ENCODE measurements around the gene RBKS. TPM values are rescaled to one million over a fixed set of nuclear protein-coding genes. Genes with fewer than 3 reads are reported as not detected.

Gene RBKS
- total RNA-seq, 2 experiments from 2014 or later: 5.1 to 5.4 TPM

GRCh38 chr2:27796791-27797765 is 93.1 kb downstream of the RBKS start:
- no peaks in the 10 kb centered on the region for H3K9me3 Mint-ChIP-seq
- no peak overlapping the region for H3K4me3 Mint-ChIP-seq
- H3K36me3 Mint-ChIP-seq: peaks cover 1% of the 10 kb centered on the region
- no peak for DNase-seq
- H3K4me1 Mint-ChIP-seq: peaks cover 2% of the 10 kb centered on the region
- peak overlapping the region; percentile 51 for H3K27ac Mint-ChIP-seq
- H3K27me3 Mint-ChIP-seq: no peaks in the 10 kb centered on the region

DNA sequence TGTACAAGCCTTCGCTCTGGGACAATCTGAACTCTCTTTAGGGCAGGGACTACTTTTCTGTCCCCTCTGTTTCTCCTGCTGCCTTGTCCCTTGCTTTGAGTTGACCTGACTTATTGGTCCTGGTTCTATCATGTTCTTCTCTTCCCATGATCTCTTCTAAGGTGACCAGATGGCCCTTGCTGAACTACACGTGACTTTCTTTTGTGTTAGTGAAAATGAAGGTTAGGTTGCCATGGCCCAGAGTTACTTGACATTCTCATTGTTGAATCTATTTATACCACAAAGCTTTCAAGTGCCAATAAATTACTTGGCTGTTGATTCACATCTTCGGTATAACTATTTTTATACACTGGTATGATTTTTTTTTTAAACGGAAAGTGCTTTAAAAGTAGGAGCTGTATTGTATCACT is 94.3 kb downstream of the RBKS start:
- no peak for DNase-seq
- H3K4me1 Mint-ChIP-seq: peaks cover 2% of the 10 kb centered on the region
- no peaks in the 10 kb centered on the region for H3K27me3 Mint-ChIP-seq
- H3K36me3 Mint-ChIP-seq: peaks cover 1% of the 10 kb centered on the region
- H3K27ac Mint-ChIP-seq: no peak overlapping the region
- H3K4me3 Mint-ChIP-seq: no peak overlapping the region
- H3K9me3 Mint-ChIP-seq: no peaks in the 10 kb centered on the region

- no peaks in the 10 kb centered on the region for H3K27me3 Mint-ChIP-seq
- peaks cover 2% of the 10 kb centered on the region for H3K4me1 Mint-ChIP-seq
- H3K4me3 Mint-ChIP-seq: no peak overlapping the region
- no peak for DNase-seq
- peaks cover 1% of the 10 kb centered on the region for H3K36me3 Mint-ChIP-seq
- no peaks in the 10 kb centered on the region for H3K9me3 Mint-ChIP-seq
- peak overlapping the region; percentile 17 for H3K27ac Mint-ChIP-seq
Measured at GRCh38 chr2:27795093-27795834, 94.9 kb downstream of the RBKS start.

- H3K27me3 Mint-ChIP-seq: no peaks in the 10 kb centered on the region
- H3K9me3 Mint-ChIP-seq: no peaks in the 10 kb centered on the region
- H3K36me3 Mint-ChIP-seq: peaks cover 1% of the 10 kb centered on the region
- H3K4me3 Mint-ChIP-seq: no peak overlapping the region
- H3K27ac Mint-ChIP-seq: no peak overlapping the region
- DNase-seq: no peak
- H3K4me1 Mint-ChIP-seq: peaks cover 2% of the 10 kb centered on the region
Measured at GRCh38 chr2:27792759-27793158, 97.4 kb downstream of the RBKS start.

GRCh38 chr2:27790796-27791195 is 99.4 kb downstream of the RBKS start:
- no peak overlapping the region for H3K27ac Mint-ChIP-seq
- no peak overlapping the region for H3K4me3 Mint-ChIP-seq
- H3K36me3 Mint-ChIP-seq: no peaks in the 10 kb centered on the region
- no peaks in the 10 kb centered on the region for H3K27me3 Mint-ChIP-seq
- DNase-seq: no peak
- no peaks in the 10 kb centered on the region for H3K9me3 Mint-ChIP-seq
- H3K4me1 Mint-ChIP-seq: peaks cover 2% of the 10 kb centered on the region

DNA sequence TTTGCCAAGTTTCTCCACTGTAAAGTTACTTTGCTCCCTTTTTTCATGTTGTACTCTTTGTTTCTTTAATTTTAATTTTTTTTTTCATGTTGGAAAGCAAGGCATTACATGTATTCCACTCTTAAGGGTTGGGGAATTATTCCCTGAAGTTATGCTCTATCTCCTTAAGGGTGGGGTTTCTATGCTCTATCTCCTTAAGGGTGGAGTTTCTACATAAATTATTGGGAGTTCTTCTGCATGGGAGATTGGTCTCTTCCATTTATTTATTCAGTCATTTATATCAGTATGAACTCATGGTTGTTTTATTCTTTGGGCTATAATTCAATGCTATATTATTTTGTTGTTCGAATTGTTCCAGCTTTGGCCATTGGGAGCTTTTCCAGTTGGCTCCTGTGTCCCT is 107.5 kb downstream of the RBKS start:
- Mint-ChIP-seq H3K27ac (no peak overlapping the region), H3K27me3 (no peaks in the 10 kb centered on the region)

DNA sequence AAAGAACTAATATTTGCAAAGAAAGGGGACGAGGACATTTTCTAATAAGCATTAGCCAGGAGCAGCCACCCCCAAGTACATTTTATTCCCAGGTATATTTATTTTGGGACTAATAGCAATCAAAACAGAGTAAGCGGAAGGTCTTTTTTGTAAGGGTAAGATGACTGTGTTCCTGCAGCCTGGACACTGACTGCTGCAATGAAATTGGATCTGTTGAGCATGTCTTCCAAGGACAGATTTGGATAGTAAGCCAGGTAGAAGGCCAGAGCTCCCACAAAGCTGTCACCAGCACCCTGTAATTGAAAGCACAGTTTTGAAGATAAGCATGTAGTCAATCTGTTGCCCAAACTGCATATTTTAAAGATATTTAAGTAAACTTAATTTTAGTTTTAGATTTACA is 108.7 kb downstream of the RBKS start:
- H3K36me3 Mint-ChIP-seq: peaks cover 27% of the 10 kb centered on the region
- no peak overlapping the region for H3K4me3 Mint-ChIP-seq
- peaks cover 26% of the 10 kb centered on the region for H3K4me1 Mint-ChIP-seq
- no peak for DNase-seq
- no peaks in the 10 kb centered on the region for H3K9me3 Mint-ChIP-seq
- no peaks in the 10 kb centered on the region for H3K27me3 Mint-ChIP-seq
- H3K27ac Mint-ChIP-seq: no peak overlapping the region

More for the DNA sequence above, 107.5 kb downstream of the RBKS start:
- Mint-ChIP-seq H3K9me3 (no peaks in the 10 kb centered on the region), H3K36me3 (peaks cover 23% of the 10 kb centered on the region), H3K4me3 (no peak overlapping the region), H3K4me1 (peaks cover 19% of the 10 kb centered on the region)
- no peak for DNase-seq

GRCh38 chr2:27779417-27780055 is 110.7 kb downstream of the RBKS start:
- Mint-ChIP-seq H3K4me3 (no peak overlapping the region), H3K36me3 (peaks cover 38% of the 10 kb centered on the region), H3K27me3 (no peaks in the 10 kb centered on the region), H3K9me3 (no peaks in the 10 kb centered on the region), H3K4me1 (peaks cover 37% of the 10 kb centered on the region), H3K27ac (peak overlapping the region; percentile 66)
- no peak for DNase-seq

DNA sequence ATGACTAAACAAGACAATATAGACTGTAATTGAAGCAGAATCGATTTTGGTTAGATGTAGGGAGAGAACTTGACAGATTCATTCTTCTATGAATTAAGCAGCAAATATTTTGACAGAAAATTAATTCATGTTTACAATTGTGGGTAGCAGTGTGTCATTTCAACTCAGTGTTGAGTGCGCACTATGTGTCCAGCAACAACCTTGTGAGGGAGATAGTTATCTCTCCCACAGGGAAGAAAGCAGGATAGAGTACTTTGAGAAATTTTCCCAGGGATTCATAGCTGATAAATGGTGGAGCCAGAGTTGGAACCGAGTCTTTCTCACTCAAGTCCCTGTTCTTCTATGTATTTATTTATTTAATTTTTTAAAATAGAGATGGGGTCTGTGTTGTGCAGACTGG is 113.5 kb downstream of the RBKS start:
- H3K36me3 Mint-ChIP-seq: peaks cover 48% of the 10 kb centered on the region
- no peak overlapping the region for H3K4me3 Mint-ChIP-seq
- no peaks in the 10 kb centered on the region for H3K27me3 Mint-ChIP-seq
- DNase-seq: no peak
- H3K4me1 Mint-ChIP-seq: peaks cover 53% of the 10 kb centered on the region
- H3K9me3 Mint-ChIP-seq: no peaks in the 10 kb centered on the region
- H3K27ac Mint-ChIP-seq: no peak overlapping the region

- DNase-seq: no peak
- Mint-ChIP-seq H3K36me3 (peaks cover 45% of the 10 kb centered on the region), H3K9me3 (no peaks in the 10 kb centered on the region), H3K27me3 (no peaks in the 10 kb centered on the region), H3K27ac (no peak overlapping the region), H3K4me1 (peaks cover 54% of the 10 kb centered on the region), H3K4me3 (no peak overlapping the region)
Measured at GRCh38 chr2:27776097-27776496, 114.1 kb downstream of the RBKS start.

GRCh38 chr2:27773959-27774358 is 116.2 kb downstream of the RBKS start:
- peaks cover 31% of the 10 kb centered on the region for H3K36me3 Mint-ChIP-seq
- H3K4me1 Mint-ChIP-seq: peaks cover 47% of the 10 kb centered on the region
- H3K4me3 Mint-ChIP-seq: peak overlapping the region; percentile 82
- H3K27me3 Mint-ChIP-seq: no peaks in the 10 kb centered on the region
- no peak for DNase-seq
- no peak overlapping the region for H3K27ac Mint-ChIP-seq
- no peaks in the 10 kb centered on the region for H3K9me3 Mint-ChIP-seq

- no peak for DNase-seq
- Mint-ChIP-seq H3K4me3 (peak overlapping the region; percentile 82), H3K9me3 (no peaks in the 10 kb centered on the region), H3K27me3 (no peaks in the 10 kb centered on the region), H3K36me3 (peaks cover 26% of the 10 kb centered on the region), H3K4me1 (peaks cover 41% of the 10 kb centered on the region), H3K27ac (peak overlapping the region; percentile 51)
Measured at GRCh38 chr2:27772804-27773203, 117.4 kb downstream of the RBKS start.

- peak within 1 kb of the TSS; percentile 98 for H3K27ac Mint-ChIP-seq
- H3K36me3 Mint-ChIP-seq: peaks cover 21% of the 10 kb centered on the region
- no peaks in the 10 kb centered on the region for H3K9me3 Mint-ChIP-seq
- H3K27me3 Mint-ChIP-seq: no peaks in the 10 kb centered on the region
- DNase-seq: peak; percentile 93
- H3K4me1 Mint-ChIP-seq: peaks cover 35% of the 10 kb centered on the region
- peak within 1 kb of the TSS; percentile 99 for H3K4me3 Mint-ChIP-seq
Measured at GRCh38 chr2:27771548-27772335, 118.4 kb downstream of the RBKS start, which contains the start of gene MRPL33. Gene MRPL33, plus strand, starts transcription at chr2:27771719. Its CDS starts 59 bp downstream, at chr2:27771778.

DNA sequence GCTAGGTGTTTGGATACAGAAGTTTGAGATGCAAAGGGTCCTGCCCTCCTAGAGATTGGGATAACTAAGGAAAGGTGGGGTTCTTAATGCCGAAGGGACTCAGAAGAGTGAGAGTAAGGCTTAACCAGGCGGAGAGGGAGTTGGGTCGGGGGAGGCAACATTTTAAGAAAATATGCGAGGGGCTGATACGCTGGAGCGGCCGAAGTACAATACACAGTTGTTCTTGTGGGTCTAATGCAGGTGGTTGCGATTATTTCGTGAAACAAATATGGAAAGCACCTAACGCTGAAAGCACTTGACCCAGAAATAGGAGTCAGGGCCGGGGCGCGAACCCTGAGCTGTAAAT is 119.0 kb downstream of the RBKS start:
- Mint-ChIP-seq H3K27ac (peak overlapping the region; percentile 98), H3K27me3 (peaks cover 3% of the 10 kb centered on the region), H3K4me3 (peak overlapping the region; percentile 99), H3K9me3 (no peaks in the 10 kb centered on the region), H3K36me3 (peaks cover 20% of the 10 kb centered on the region), H3K4me1 (peaks cover 31% of the 10 kb centered on the region)
- no peak for DNase-seq

Measured in activated naive CD8-positive, alpha-beta T cell treated with anti-CD3 and anti-CD28 coated beads for 36 hours (primary cell).